Activated CD4-positive, alpha-beta T cell treated with anti-CD3 and anti-CD28 coated beads, Interleukin-2, amount 10 ng/mL, durations not matched to agents 24 days and 14 days (primary cell): ENCODE measurements around the gene OSBPL1A. TPM values are rescaled to one million over a fixed set of nuclear protein-coding genes. Genes with fewer than 3 reads are reported as not detected.

Experiments used
- DNase-seq: peaks from one replicate; pipeline ENCODE4 v3.0.0; 2022
- H3K27ac Mint-ChIP-seq: one replicate; pipeline ENCODE4 v1.8.0; 2022; ENCODE audit warnings: mild to moderate bottlenecking, mixed read lengths
- H3K27me3 Mint-ChIP-seq: one replicate; pipeline ENCODE4 v1.8.0; 2022; ENCODE audit warnings: mixed read lengths
- H3K36me3 Mint-ChIP-seq: one replicate; pipeline ENCODE4 v1.8.0; 2022; ENCODE audit warnings: low read depth, mild to moderate bottlenecking, mixed read lengths
- H3K4me1 Mint-ChIP-seq: one replicate; pipeline ENCODE4 v1.8.0; 2021; ENCODE audit warnings: mixed read lengths
- H3K4me3 Mint-ChIP-seq: one replicate; pipeline ENCODE4 v1.8.0; 2022; ENCODE audit warnings: mild to moderate bottlenecking, moderate library complexity, mixed read lengths
- H3K9me3 Mint-ChIP-seq: one replicate; pipeline ENCODE4 v1.8.0; 2021; ENCODE audit warnings: mixed read lengths
- intact Hi-C: fragments of 100-400 bp; cut with micrococcal nuclease; formaldehyde crosslinking; loops from one replicate; pipeline ENCODE4 v1.15.1; 2023
- total RNA-seq: library from RNA; stranded (reverse); gene quantifications from 2 replicates; pipeline ENCODE4 v1.2.3, GENCODE V29; 2022

Gene OSBPL1A
- total RNA-seq, 1 donor from 2014 or later: 3.5 TPM

DNA sequence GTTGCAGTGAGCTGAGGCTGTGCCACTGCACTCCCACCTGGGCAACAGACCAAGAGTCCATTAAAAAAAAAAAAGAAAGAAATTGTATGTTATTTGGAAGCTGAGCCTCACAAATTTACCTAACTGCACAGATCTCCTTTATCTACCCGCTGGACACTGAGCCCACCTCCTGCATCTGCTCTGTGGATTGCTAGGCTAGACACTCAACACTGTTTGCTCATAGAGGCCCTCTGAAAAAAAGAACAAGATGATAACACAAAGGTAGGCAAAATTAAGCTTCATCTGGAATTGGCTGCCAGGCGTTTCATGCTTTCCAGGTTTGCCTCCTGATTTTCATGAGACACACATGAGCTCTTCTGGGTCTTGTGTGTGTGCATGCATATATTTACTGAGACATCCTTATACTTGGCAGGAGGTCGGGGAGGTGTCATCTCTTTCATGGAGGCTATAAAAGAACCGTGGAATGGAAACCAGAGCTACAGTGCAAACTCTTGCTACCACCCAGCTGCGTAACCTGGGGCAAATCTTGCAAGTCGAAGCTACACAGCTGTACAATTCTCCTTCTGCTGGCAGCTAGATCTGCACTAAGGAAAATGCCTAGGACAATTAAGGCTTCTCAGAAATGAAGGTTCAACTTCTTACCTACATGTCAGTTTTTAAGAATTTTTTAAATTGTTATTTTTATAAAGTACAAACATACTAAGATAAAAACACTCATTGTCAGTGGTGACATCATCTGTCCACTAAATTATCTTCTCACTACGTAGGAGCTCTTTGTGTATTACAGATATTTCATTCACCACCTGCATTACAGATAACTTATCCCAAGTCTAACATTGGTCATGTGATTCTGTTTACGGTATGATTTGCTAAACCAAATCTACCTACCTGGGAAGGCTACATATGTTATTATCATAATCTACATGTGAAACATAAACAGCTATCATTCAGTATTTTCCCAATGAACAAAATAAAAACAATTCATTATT lies 195.6 kb downstream of the OSBPL1A start:
- Mint-ChIP-seq H3K4me1 (no peaks in the 10 kb centered on the region), H3K27ac (no peak overlapping the region), H3K27me3 (peaks cover 12% of the 10 kb centered on the region), H3K4me3 (no peak overlapping the region), H3K36me3 (no peaks in the 10 kb centered on the region), H3K9me3 (no peaks in the 10 kb centered on the region)
- intact Hi-C loops: no loop called here
- DNase-seq: no peak

DNA sequence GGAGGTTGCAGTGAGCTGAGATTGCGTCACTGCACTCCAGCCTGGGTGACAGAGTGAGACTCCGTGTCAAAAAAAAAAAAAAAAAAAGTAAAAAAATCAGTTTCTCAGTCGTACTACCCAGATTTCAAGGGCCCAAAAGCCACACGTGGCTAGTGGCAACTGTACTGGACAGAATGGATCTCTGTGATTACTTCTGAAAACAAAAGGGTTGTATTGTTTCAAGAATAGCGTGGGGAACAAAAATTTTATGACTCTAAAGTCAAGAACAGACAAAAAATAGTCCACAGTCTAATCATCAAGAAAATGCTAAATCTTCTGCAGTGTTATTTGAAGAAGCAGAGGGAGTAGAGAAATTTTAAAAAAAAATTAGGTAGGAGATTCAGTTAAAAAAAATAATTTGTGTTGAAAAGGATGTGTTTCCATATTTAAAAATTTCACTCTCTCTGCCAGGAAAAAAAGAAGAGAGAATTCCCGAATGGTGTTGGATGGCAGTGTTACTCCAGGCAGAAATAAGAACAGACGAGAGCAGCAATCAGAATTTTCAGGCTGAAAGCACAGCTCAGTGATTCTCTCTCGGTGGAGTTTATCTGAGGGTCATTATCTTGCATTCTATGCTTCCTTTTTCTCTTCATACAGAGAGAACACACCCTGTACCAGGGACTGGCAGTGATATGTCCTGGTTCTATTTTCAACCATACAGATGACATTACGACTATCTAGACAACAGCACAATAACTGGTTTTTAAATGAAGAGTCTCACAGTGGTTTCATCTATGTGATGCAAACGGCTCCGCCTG lies 196.9 kb downstream of the OSBPL1A start:
- no peaks in the 10 kb centered on the region for H3K36me3 Mint-ChIP-seq
- H3K4me3 Mint-ChIP-seq: no peak overlapping the region
- peaks cover 11% of the 10 kb centered on the region for H3K27me3 Mint-ChIP-seq
- H3K4me1 Mint-ChIP-seq: no peaks in the 10 kb centered on the region
- no peak for DNase-seq
- intact Hi-C loops: no loop called here
- no peaks in the 10 kb centered on the region for H3K9me3 Mint-ChIP-seq
- no peak overlapping the region for H3K27ac Mint-ChIP-seq

GRCh38 chr18:24199372-24199962 lies 198.2 kb downstream of the OSBPL1A start:
- Mint-ChIP-seq H3K4me3 (no peak overlapping the region), H3K27ac (no peak overlapping the region), H3K9me3 (no peaks in the 10 kb centered on the region), H3K27me3 (peaks cover 13% of the 10 kb centered on the region), H3K36me3 (no peaks in the 10 kb centered on the region), H3K4me1 (no peaks in the 10 kb centered on the region)
- intact Hi-C loops: no loop called here
- DNase-seq: no peak

- H3K4me3 Mint-ChIP-seq: no peak overlapping the region
- intact Hi-C loops: no loop called here
- H3K36me3 Mint-ChIP-seq: no peaks in the 10 kb centered on the region
- no peaks in the 10 kb centered on the region for H3K4me1 Mint-ChIP-seq
- H3K27me3 Mint-ChIP-seq: peaks cover 16% of the 10 kb centered on the region
- H3K27ac Mint-ChIP-seq: no peak overlapping the region
- DNase-seq: no peak
- H3K9me3 Mint-ChIP-seq: no peaks in the 10 kb centered on the region
These were observed 199.2 kb downstream of the OSBPL1A start for GRCh38 chr18:24198461-24198860.

- H3K4me1 Mint-ChIP-seq: no peaks in the 10 kb centered on the region
- H3K36me3 Mint-ChIP-seq: no peaks in the 10 kb centered on the region
- DNase-seq: no peak
- intact Hi-C loops: no loop called here
- H3K27me3 Mint-ChIP-seq: peaks cover 16% of the 10 kb centered on the region
- no peaks in the 10 kb centered on the region for H3K9me3 Mint-ChIP-seq
- H3K27ac Mint-ChIP-seq: no peak overlapping the region
- no peak overlapping the region for H3K4me3 Mint-ChIP-seq
These were observed 200.2 kb downstream of the OSBPL1A start for GRCh38 chr18:24197412-24197811.

DNA sequence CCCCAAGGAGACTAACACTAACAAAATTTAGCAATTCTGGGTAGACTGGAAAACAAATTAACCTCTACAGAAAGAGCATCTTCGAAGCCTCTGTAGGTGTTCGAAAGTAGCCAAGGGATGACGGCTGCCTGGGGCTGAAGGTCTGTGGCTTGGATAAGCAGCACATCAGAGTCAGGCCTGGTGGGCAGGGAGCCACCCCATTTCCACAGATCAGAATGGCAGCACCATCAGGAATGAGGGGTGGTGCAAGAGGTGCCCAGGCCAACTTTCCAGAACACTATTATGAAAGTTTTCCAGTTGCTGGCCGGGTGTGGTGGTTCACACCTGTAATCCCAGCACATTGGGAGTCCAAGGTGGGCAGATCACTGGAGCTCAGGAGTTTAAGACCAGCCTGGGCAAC lies 200.9 kb downstream of the OSBPL1A start:
- no peak for DNase-seq
- H3K27me3 Mint-ChIP-seq: peaks cover 16% of the 10 kb centered on the region
- intact Hi-C loops: no loop called here
- no peaks in the 10 kb centered on the region for H3K36me3 Mint-ChIP-seq
- no peak overlapping the region for H3K27ac Mint-ChIP-seq
- no peaks in the 10 kb centered on the region for H3K9me3 Mint-ChIP-seq
- no peak overlapping the region for H3K4me3 Mint-ChIP-seq
- H3K4me1 Mint-ChIP-seq: no peaks in the 10 kb centered on the region

- Mint-ChIP-seq H3K27me3 (peaks cover 22% of the 10 kb centered on the region), H3K36me3 (no peaks in the 10 kb centered on the region), H3K9me3 (no peaks in the 10 kb centered on the region), H3K27ac (peak overlapping the region; percentile 13), H3K4me1 (no peaks in the 10 kb centered on the region), H3K4me3 (no peak overlapping the region)
- DNase-seq: no peak
- intact Hi-C loops: no loop called here
These were observed 202.1 kb downstream of the OSBPL1A start for GRCh38 chr18:24195296-24196053.

DNA sequence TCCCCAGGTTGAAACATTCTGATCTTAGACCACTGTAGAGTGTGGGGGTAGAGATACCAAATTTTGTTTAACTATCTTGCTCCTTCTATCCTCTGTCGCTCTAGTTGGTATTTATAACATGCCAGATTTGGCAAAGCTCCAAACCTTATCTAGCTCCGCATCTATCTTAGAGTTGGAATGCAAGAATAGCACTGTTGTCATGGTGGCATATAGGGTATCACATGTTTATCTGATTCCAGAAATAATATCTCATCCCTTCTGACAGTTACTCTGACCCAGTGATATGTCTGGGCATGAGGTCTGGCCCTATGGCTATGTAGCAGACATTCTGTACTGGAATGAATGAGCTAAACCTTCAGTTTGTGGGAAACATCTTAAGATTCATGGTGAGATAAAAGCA lies 207.0 kb downstream of the OSBPL1A start:
- Mint-ChIP-seq H3K36me3 (no peaks in the 10 kb centered on the region), H3K9me3 (no peaks in the 10 kb centered on the region), H3K27ac (no peak overlapping the region), H3K4me3 (no peak overlapping the region), H3K27me3 (peaks cover 34% of the 10 kb centered on the region), H3K4me1 (no peaks in the 10 kb centered on the region)
- DNase-seq: no peak
- intact Hi-C loops: no loop called here

- no peak for DNase-seq
- intact Hi-C loops: no loop called here
- no peaks in the 10 kb centered on the region for H3K36me3 Mint-ChIP-seq
- H3K4me1 Mint-ChIP-seq: no peaks in the 10 kb centered on the region
- H3K27ac Mint-ChIP-seq: no peak overlapping the region
- H3K27me3 Mint-ChIP-seq: peaks cover 34% of the 10 kb centered on the region
- no peak overlapping the region for H3K4me3 Mint-ChIP-seq
- no peaks in the 10 kb centered on the region for H3K9me3 Mint-ChIP-seq
These were observed 207.8 kb downstream of the OSBPL1A start for GRCh38 chr18:24189664-24190346.

DNA sequence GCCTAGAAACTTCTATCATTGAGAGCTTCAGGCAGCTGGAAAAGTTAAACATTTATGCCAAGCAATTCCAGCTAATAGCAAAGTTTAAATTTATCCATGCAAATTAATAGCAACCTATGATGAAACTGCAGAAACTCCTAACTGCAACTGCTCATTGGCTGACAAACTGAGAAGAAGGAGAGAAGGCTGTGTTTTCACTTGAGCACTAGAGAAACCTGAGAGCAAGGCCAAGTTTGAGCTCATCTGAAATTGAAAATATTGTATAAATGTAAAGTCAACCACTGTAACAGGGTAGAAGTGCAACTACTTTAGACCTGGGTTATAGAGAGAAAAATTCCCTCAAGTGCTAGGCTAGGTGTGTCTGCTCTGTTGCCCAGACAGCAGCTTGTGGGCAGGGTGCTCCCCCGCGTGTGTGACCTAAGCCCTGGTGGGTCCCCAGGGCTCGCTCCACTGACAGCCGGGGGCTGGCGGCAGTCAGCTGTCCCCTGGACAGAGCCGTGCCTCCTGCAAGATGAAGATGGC lies 208.6 kb downstream of the OSBPL1A start:
- intact Hi-C loops: no loop called here
- Mint-ChIP-seq H3K4me1 (no peaks in the 10 kb centered on the region), H3K4me3 (no peak overlapping the region), H3K9me3 (no peaks in the 10 kb centered on the region), H3K27me3 (peaks cover 33% of the 10 kb centered on the region), H3K36me3 (no peaks in the 10 kb centered on the region), H3K27ac (no peak overlapping the region)
- no peak for DNase-seq

- Mint-ChIP-seq H3K27me3 (peaks cover 27% of the 10 kb centered on the region), H3K27ac (no peak overlapping the region), H3K4me3 (no peak overlapping the region), H3K36me3 (no peaks in the 10 kb centered on the region), H3K9me3 (no peaks in the 10 kb centered on the region), H3K4me1 (no peaks in the 10 kb centered on the region)
- intact Hi-C loops: no loop called here
- DNase-seq: no peak
These were observed 209.5 kb downstream of the OSBPL1A start for GRCh38 chr18:24188120-24188519.

DNA sequence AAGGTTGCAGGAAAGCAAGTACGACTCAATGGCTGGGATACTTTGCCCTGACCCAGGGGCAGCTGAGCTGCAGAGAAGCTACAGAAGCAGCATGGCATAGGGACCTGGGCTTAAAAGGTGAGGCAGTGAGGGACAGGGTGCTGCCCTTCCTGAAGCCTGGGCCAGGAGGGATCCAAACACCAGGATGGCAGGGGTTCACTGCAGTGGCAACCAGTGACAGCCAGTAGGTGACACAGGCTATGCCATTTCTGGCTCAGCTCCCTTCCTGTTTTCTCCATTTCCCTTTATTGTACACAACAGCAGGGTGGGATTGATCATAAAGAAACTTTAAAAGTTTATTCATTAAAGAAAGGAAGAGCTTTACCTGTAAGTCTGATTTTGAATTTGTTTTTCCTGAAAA lies 209.9 kb downstream of the OSBPL1A start:
- no peaks in the 10 kb centered on the region for H3K9me3 Mint-ChIP-seq
- DNase-seq: no peak

GRCh38 chr18:24187049-24187448 lies 210.6 kb downstream of the OSBPL1A start:
- DNase-seq: no peak
- Mint-ChIP-seq H3K27ac (no peak overlapping the region), H3K4me3 (no peak overlapping the region), H3K27me3 (peaks cover 22% of the 10 kb centered on the region), H3K36me3 (no peaks in the 10 kb centered on the region), H3K4me1 (no peaks in the 10 kb centered on the region), H3K9me3 (no peaks in the 10 kb centered on the region)
- intact Hi-C loops: no loop called here

More for the DNA sequence above, 209.9 kb downstream of the OSBPL1A start:
- intact Hi-C loops: no loop called here
- Mint-ChIP-seq H3K27me3 (peaks cover 25% of the 10 kb centered on the region), H3K4me1 (no peaks in the 10 kb centered on the region), H3K27ac (no peak overlapping the region), H3K4me3 (no peak overlapping the region), H3K36me3 (no peaks in the 10 kb centered on the region)
